ENCODE results near the gene LAMC1.

- TF ChIP-seq YY1 (IDR thresholded peaks at IDR 0.05; ENCODE audit: extremely low read depth, insufficient replicate concordance, low read depth, low read length) (no peak), EZH2 (IDR thresholded peaks at IDR 0.05) (no peak), FOSL1 (IDR thresholded peaks at IDR 0.05; ENCODE audit: low read depth) (no peak), SIN3A (IDR thresholded peaks at IDR 0.05; ENCODE audit: low read depth) (no peak), ELF1 (IDR thresholded peaks at IDR 0.05; ENCODE audit: borderline replicate concordance, low read depth) (no peak), CTCF (IDR thresholded peaks at IDR 0.05 in 2 of 3, conservative IDR thresholded peaks at IDR 0.05 in 1 of 3; ENCODE audit: borderline replicate concordance in 1 of 3, insufficient read depth in 1 of 3, low read depth in 2 of 3, low read length in 2 of 3) (no peak), MAX (IDR thresholded peaks at IDR 0.05) (no peak), POLR2A (IDR thresholded peaks at IDR 0.05; ENCODE audit: borderline replicate concordance, extremely low read depth, insufficient read depth, insufficient read length) (no peak)
Observed at GRCh38 chr1:183161391-183161790, 138.2 kb downstream of the LAMC1 start.

All from HCT116 (cell line).